H1 (cell line): ENCODE results near the gene CDK3. TPM values are rescaled to one million over a fixed set of nuclear protein-coding genes. Genes with fewer than 3 reads are reported as not detected.
A peak's percentile ranks its signal among the peaks of the same experiment; 100 is the strongest.

Experiments used
- CTCF ChIA-PET: fragments of 300-600 bp; sonication (Branson Sonifier 250); formaldehyde crosslinking; loops from one replicate; lab custom pipeline; 2021; ENCODE audit not compliant: partially characterized antibody; lab: Charles Lee
- POLR2A ChIA-PET: fragments of 300-600 bp; sonication (Branson Sonifier 250); formaldehyde crosslinking; loops from one replicate; lab custom pipeline; 2021; ENCODE audit warnings: inconsistent platforms; ENCODE audit not compliant: partially characterized antibody; lab: Charles Lee
- DNase-seq, 2 experiments: peaks; one replicate each; pipeline versions ENCODE4 v3.0.0 to v3.0.0-alpha.2; 2010 to 2022; ENCODE audit warnings: low spot score in 2 of 2, low read depth in 1 of 2, mixed read lengths in 1 of 2
- FAIRE-seq: peaks from 2 replicates; lab custom pipeline; 2011; peaks lifted over from hg19 to GRCh38; lab: Jason Lieb, UNC
- H2AFZ ChIP-seq: 2 replicates; pipeline ENCODE4 v1.8.1; 2012; ENCODE audit warnings: low read length, inconsistent platforms
- H2AK5ac ChIP-seq: 2 replicates; pipeline ENCODE4 v1.6.1; 2013; ENCODE audit warnings: low read depth, low read length
- H2BK120ac ChIP-seq: replicated peaks from 2 replicates; pipeline ENCODE3; 2013; ENCODE audit warnings: low read depth, low read length, inconsistent platforms
- H2BK12ac ChIP-seq: 2 replicates; pipeline ENCODE4 v1.6.1; 2013; ENCODE audit warnings: low read depth, low read length
- H2BK15ac ChIP-seq: 2 replicates; pipeline ENCODE4 v1.6.1; 2013; ENCODE audit warnings: low read length
- H2BK20ac ChIP-seq: 2 replicates; pipeline ENCODE4 v1.6.1; 2013; ENCODE audit warnings: low read length
- H2BK5ac ChIP-seq: 2 replicates; pipeline ENCODE4 v1.6.1; 2013; ENCODE audit warnings: low read depth, low read length
- H3K14ac ChIP-seq: 2 replicates; pipeline ENCODE4 v1.6.1; 2013; ENCODE audit warnings: inconsistent platforms; ENCODE audit not compliant: insufficient read length
- H3K18ac ChIP-seq: 2 replicates; pipeline ENCODE4 v1.6.1; 2013; ENCODE audit warnings: low read length; ENCODE audit errors: extremely low read depth
- H3K23ac ChIP-seq: 2 replicates; pipeline ENCODE4 v1.6.1; 2013; ENCODE audit warnings: inconsistent platforms; ENCODE audit not compliant: insufficient read length
- H3K23me2 ChIP-seq: 2 replicates; pipeline ENCODE4 v1.6.1; 2013; ENCODE audit warnings: low read depth, low read length
- H3K27ac ChIP-seq: 2 replicates; pipeline ENCODE4 v1.6.1; 2011; ENCODE audit warnings: low read depth, low read length, inconsistent platforms
- H3K27me3 ChIP-seq, 4 experiments: replicated peaks in 1 of 4; 1 replicate in 1 of 4; 2 replicates in 3 of 4; pipeline versions ENCODE4 v1.6.1 to v1.8.1; 2011 to 2013; ENCODE audit warnings: low read length in 3 of 4, mild to moderate bottlenecking in 3 of 4, inconsistent platforms in 2 of 4, mixed read lengths in 2 of 4, moderate library complexity in 1 of 4; ENCODE audit not compliant: control insufficient read depth in 3 of 4, insufficient read depth in 3 of 4; ENCODE audit errors: extremely low read depth in 1 of 4
- H3K36me3 ChIP-seq, 4 experiments: 2 replicates each; pipeline versions ENCODE4 v1.6.1 to v1.8.1; 2011 to 2013; ENCODE audit warnings: mild to moderate bottlenecking in 4 of 4, low read length in 3 of 4, moderate library complexity in 2 of 4, control low read depth in 1 of 4, inconsistent platforms in 1 of 4; ENCODE audit not compliant: insufficient read depth in 4 of 4, control insufficient read depth in 2 of 4
- H3K4ac ChIP-seq: replicated peaks from 2 replicates; pipeline ENCODE3; 2013; ENCODE audit warnings: low read length, low read depth, mixed read lengths, inconsistent platforms; ENCODE audit not compliant: insufficient read length
- H3K4me1 ChIP-seq, 4 experiments: replicated peaks in 1 of 4; 1 replicate in 1 of 4; 2 replicates in 3 of 4; pipeline versions ENCODE4 v1.6.1 to v1.8.1; 2011 to 2013; ENCODE audit warnings: low read length in 3 of 4, inconsistent platforms in 2 of 4, mixed read lengths in 1 of 4; ENCODE audit not compliant: insufficient read depth in 4 of 4, control insufficient read depth in 3 of 4
- H3K4me2 ChIP-seq, 2 experiments: 2 replicates each; pipeline versions ENCODE4 v1.6.1 to v1.8.1; 2011 to 2013; ENCODE audit warnings: low read depth in 2 of 2, low read length in 2 of 2, control low read depth in 1 of 2, inconsistent platforms in 1 of 2, mild to moderate bottlenecking in 1 of 2; ENCODE audit not compliant: insufficient read depth in 1 of 2
- H3K4me3 ChIP-seq, 4 experiments: fragments of 200-600, 300-600 bp in 1 of 4; sonication (generic), shearing (Covaris generic), sonication (Bioruptor Twin) in 1 of 4; 2 replicates each; pipeline versions ENCODE4 v1.5.1 to v1.8.1; 2011 to 2016; ENCODE audit warnings: low read length in 4 of 4, low read depth in 3 of 4, control low read depth in 2 of 4, inconsistent platforms in 2 of 4, mild to moderate bottlenecking in 2 of 4, mixed read lengths in 1 of 4, moderate library complexity in 1 of 4; ENCODE audit not compliant: insufficient read depth in 2 of 4; ENCODE audit errors: extremely low read depth in 1 of 4
- H3K56ac ChIP-seq: replicated peaks from 2 replicates; pipeline ENCODE3; 2013; ENCODE audit warnings: low read depth, mild to moderate bottlenecking, mixed read lengths, low read length, inconsistent platforms; ENCODE audit not compliant: insufficient read length
- H3K79me1 ChIP-seq: 2 replicates; pipeline ENCODE4 v1.6.1; 2013; ENCODE audit warnings: low read depth, low read length, control low read depth
- H3K79me2 ChIP-seq, 2 experiments: 2 replicates each; pipeline versions ENCODE4 v1.6.1 to v1.8.1; 2012 to 2013; ENCODE audit warnings: low read length in 2 of 2, mild to moderate bottlenecking in 2 of 2, inconsistent platforms in 1 of 2; ENCODE audit not compliant: insufficient read depth in 2 of 2, control insufficient read depth in 1 of 2
- H3K9ac ChIP-seq, 4 experiments: replicated peaks in 1 of 4; 1 replicate in 1 of 4; 2 replicates in 3 of 4; pipeline versions ENCODE4 v1.6.1 to v1.8.1; 2011 to 2013; ENCODE audit warnings: low read depth in 3 of 4, low read length in 3 of 4, control low read depth in 2 of 4, mild to moderate bottlenecking in 2 of 4, moderate library complexity in 2 of 4, inconsistent platforms in 1 of 4; ENCODE audit errors: extremely low read depth in 1 of 4
- H3K9me3 ChIP-seq, 2 experiments: 2 replicates each; pipeline versions ENCODE4 v1.6.1 to v1.8.1; 2012 to 2013; ENCODE audit warnings: mild to moderate bottlenecking in 2 of 2, moderate library complexity in 2 of 2, control low read depth in 1 of 2, inconsistent platforms in 1 of 2, low read depth in 1 of 2, low read length in 1 of 2, mixed read lengths in 1 of 2; ENCODE audit not compliant: insufficient read depth in 2 of 2
- H4K20me1 ChIP-seq, 2 experiments: replicated peaks in 1 of 2; 2 replicates each; pipeline versions ENCODE3 to v1.8.1; 2011 to 2013; ENCODE audit warnings: inconsistent platforms in 2 of 2, low read length in 2 of 2, mild to moderate bottlenecking in 1 of 2; ENCODE audit not compliant: insufficient read depth in 2 of 2, control insufficient read depth in 1 of 2
- H4K5ac ChIP-seq: 2 replicates; pipeline ENCODE4 v1.6.1; 2013; ENCODE audit warnings: low read length, low read depth, mixed read lengths, inconsistent platforms; ENCODE audit not compliant: insufficient read length
- H4K8ac ChIP-seq: 2 replicates; pipeline ENCODE4 v1.8.0; 2013; ENCODE audit warnings: mild to moderate bottlenecking, moderate library complexity, low read length, inconsistent platforms; ENCODE audit not compliant: insufficient read depth; ENCODE audit errors: extremely low read depth
- H4K91ac ChIP-seq: replicated peaks from 2 replicates; pipeline ENCODE3; 2013; ENCODE audit warnings: low read length, mixed read lengths, inconsistent platforms; ENCODE audit not compliant: insufficient read length
- JUN ChIP-seq: IDR thresholded peaks from 2 replicates; pipeline ENCODE4 v1.6.1; 2011; ENCODE audit warnings: low read depth, mild to moderate bottlenecking, improper control_type of control experiment, low read length
- TEAD4 ChIP-seq: IDR thresholded peaks from 2 replicates; pipeline ENCODE4 v1.6.1; 2012; ENCODE audit warnings: low read depth, low read length, inconsistent platforms, mixed read lengths
- WGBS, 2 experiments: shearing (Covaris generic) in 1 of 2; methylation state at CpG; one replicate each; pipeline versions ENCODE4 v1.1.6 to v1.1.7; 2013 to 2015; ENCODE audit warnings: low lambda C conversion rate in 2 of 2, mixed read lengths in 2 of 2, inconsistent platforms in 1 of 2, low coverage in 1 of 2, missing lambda C conversion rate in 1 of 2; ENCODE audit not compliant: insufficient replicate concordance in 2 of 2, insufficient coverage in 1 of 2, insufficient read length in 1 of 2; ENCODE audit errors: extremely low coverage in 1 of 2, missing lambda C conversion rate in 1 of 2; 5-methylcytosine and 5-hydroxymethylcytosine counted together
- polyA plus RNA-seq, 7 experiments: library from polyadenylated mRNA; depleted of rRNA in 3 of 7; stranded (reverse) in 5 of 7; unstranded in 2 of 7; fragments of >200 nt in 5 of 7; fragments of 200-250 nt in 2 of 7; gene quantifications; 1 replicate in 5 of 7; 2 replicates in 1 of 7; 4 replicates in 1 of 7; pipeline versions ENCODE4 v1.2.1 to v1.2.3, GENCODE V29; 2011 to 2013; ENCODE audit warnings: missing spikeins in 2 of 7, mixed read lengths in 2 of 7
- total RNA-seq: library from RNA; stranded (reverse); fragmentation: NEBNext Ultra II Directional; extraction: Animal tissue kit (Norgen Biotek cat#: 25700); gene quantifications from 2 replicates; pipeline ENCODE4 v1.2.1, GENCODE V29; 2021

The CDK3 gene
- total and polyA plus RNA-seq, 2 of the 8 experiments (the other 6 are each of a cell fraction or from before 2014, with no cell fraction given): 10.0 to 14.6 TPM

- H3K4ac ChIP-seq: no peak overlapping the region
- H3K36me3 ChIP-seq: peaks cover 22 to 71% (median 53%) of the 10 kb centered on the region in 4 experiments
- H3K18ac ChIP-seq: no peak overlapping the region
- POLR2A ChIA-PET: interaction anchor here (0.6 to 1.2 kb wide), 2 partner anchors 12 to 17 kb away, joined by 4 read pairs; no protein-coding TSS in a partner anchor
- H3K4me1 ChIP-seq: peaks cover 0 to 2% (median 0%) of the 10 kb centered on the region in 4 experiments; a peak in 1 of 7 replicates
- FAIRE-seq: no peak
- 91% methylated on average over 9 of the region's 9 CpGs; no CpG with 5 or more reads in 1 of the 2 experiments for WGBS, 2 experiments
- H3K23me2 ChIP-seq: no peaks in the 10 kb centered on the region
- no peaks in the 10 kb centered on the region for H4K20me1 ChIP-seq
- H3K23ac ChIP-seq: no peak overlapping the region
- no peak overlapping the region for H2BK5ac ChIP-seq
- H2BK20ac ChIP-seq: no peak overlapping the region
- no peak overlapping the region for H4K8ac ChIP-seq
- no peaks in the 10 kb centered on the region for H3K27me3 ChIP-seq
- H4K5ac ChIP-seq: no peak overlapping the region
- H3K79me2 ChIP-seq: no peaks in the 10 kb centered on the region
- no peaks in the 10 kb centered on the region; the same call in 1 of the 2 replicates for H3K79me1 ChIP-seq
- no peaks in the 10 kb centered on the region for H3K9me3 ChIP-seq
- no peak overlapping the region for H3K4me2 ChIP-seq
- H4K91ac ChIP-seq: no peak overlapping the region
- H2AK5ac ChIP-seq: no peak overlapping the region
- no peak for DNase-seq
- H3K9ac ChIP-seq: no peak overlapping the region
- no peak overlapping the region for H3K4me3 ChIP-seq
- H2AFZ ChIP-seq: no peak overlapping the region
- H2BK120ac ChIP-seq: no peak overlapping the region
- H2BK15ac ChIP-seq: no peak overlapping the region
- H3K56ac ChIP-seq: no peak overlapping the region
- TF ChIP-seq TEAD4 (peak; percentile 60; the same call in 1 of the 2 replicates), JUN (no peak)
- no peak overlapping the region for H2BK12ac ChIP-seq
- H3K14ac ChIP-seq: no peak overlapping the region
- H3K27ac ChIP-seq: no peak overlapping the region
- CTCF ChIA-PET: interaction anchor here (0.6 to 1.4 kb wide), 9 partner anchors 11 to 768 kb away, joined by 3 to 6 read pairs (median 3); no protein-coding TSS in a partner anchor
Observed at GRCh38 chr17:76048711-76049110, 48.1 kb downstream of the CDK3 start.
